Right atrium auricular region (tissue), 2 donors: ENCODE data around the gene MRPL27. TPM values are rescaled to one million over a fixed set of nuclear protein-coding genes. Genes with fewer than 3 reads are reported as not detected.
"Not testable (repeated sequence)": the region's sequence is repeated elsewhere in the genome, so short reads cannot be mapped to it uniquely, and the experiment has no call there.

Experiments
- DNase-seq: peaks from one replicate; pipeline ENCODE4 v3.0.0-alpha.2; 2019; ENCODE audit warnings: low spot score
- H3K27ac ChIP-seq, 2 donors: fragments of 200-600 bp; sonication (generic); 1 replicate in 1 of 2; 2 replicates in 1 of 2; pipeline ENCODE4 v1.5.1; 2016 to 2019
- H3K27me3 ChIP-seq, 2 donors: fragments of 200-600 bp; sonication (generic); one replicate each; pipeline versions ENCODE4 v1.5.1 to v1.6.0; 2017 to 2019
- H3K36me3 ChIP-seq: fragments of 200-600 bp; sonication (generic); one replicate; pipeline ENCODE4 v1.5.1; 2016
- H3K4me1 ChIP-seq, 2 donors: fragments of 200-600 bp; sonication (generic); one replicate each; pipeline versions ENCODE4 v1.5.1 to v1.6.0; 2017 to 2019
- H3K4me3 ChIP-seq, 2 donors: fragments of 200-600 bp; sonication (generic); 1 replicate in 1 of 2; 2 replicates in 1 of 2; pipeline ENCODE4 v1.5.1; 2017 to 2019; ENCODE audit warnings: mild to moderate bottlenecking in 1 of 2, moderate library complexity in 1 of 2
- H3K9me3 ChIP-seq, 2 donors: fragments of 200-600 bp; sonication (generic); one replicate each; pipeline ENCODE4 v1.5.1; 2019
- total RNA-seq, 2 donors: library from RNA; depleted of rRNA; stranded (reverse); fragments of >200 nt; gene quantifications; one replicate each; pipeline ENCODE4 v1.1.0, GENCODE V29; 2016
- TF ChIP-seq, protein P1 (sequence below), 2 donors: fragments of 200-600 bp; sonication (generic); IDR thresholded peaks; one replicate each; pipeline ENCODE4 v1.5.1; 2019; ENCODE audit warnings: antibody characterized with exemption in 2 of 2

Gene MRPL27
- total RNA-seq, 2 donors from 2014 or later, result 87.1 to 91.0 TPM

- Histone ChIP-seq H3K4me3 (no peak overlapping the region), H3K9me3 (no peaks in the 10 kb centered on the region), H3K27ac (no peak overlapping the region), H3K36me3 (no peaks in the 10 kb centered on the region), H3K27me3 (no peaks in the 10 kb centered on the region), H3K4me1 (no peaks in the 10 kb centered on the region)
- no peak for DNase-seq
- TF ChIP-seq, protein P1, sequence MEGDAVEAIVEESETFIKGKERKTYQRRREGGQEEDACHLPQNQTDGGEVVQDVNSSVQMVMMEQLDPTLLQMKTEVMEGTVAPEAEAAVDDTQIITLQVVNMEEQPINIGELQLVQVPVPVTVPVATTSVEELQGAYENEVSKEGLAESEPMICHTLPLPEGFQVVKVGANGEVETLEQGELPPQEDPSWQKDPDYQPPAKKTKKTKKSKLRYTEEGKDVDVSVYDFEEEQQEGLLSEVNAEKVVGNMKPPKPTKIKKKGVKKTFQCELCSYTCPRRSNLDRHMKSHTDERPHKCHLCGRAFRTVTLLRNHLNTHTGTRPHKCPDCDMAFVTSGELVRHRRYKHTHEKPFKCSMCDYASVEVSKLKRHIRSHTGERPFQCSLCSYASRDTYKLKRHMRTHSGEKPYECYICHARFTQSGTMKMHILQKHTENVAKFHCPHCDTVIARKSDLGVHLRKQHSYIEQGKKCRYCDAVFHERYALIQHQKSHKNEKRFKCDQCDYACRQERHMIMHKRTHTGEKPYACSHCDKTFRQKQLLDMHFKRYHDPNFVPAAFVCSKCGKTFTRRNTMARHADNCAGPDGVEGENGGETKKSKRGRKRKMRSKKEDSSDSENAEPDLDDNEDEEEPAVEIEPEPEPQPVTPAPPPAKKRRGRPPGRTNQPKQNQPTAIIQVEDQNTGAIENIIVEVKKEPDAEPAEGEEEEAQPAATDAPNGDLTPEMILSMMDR (IDR thresholded peaks at IDR 0.05), result no peak
Observed at GRCh38 chr17:50414808-50415207, 41.8 kb upstream of the MRPL27 start.

DNA sequence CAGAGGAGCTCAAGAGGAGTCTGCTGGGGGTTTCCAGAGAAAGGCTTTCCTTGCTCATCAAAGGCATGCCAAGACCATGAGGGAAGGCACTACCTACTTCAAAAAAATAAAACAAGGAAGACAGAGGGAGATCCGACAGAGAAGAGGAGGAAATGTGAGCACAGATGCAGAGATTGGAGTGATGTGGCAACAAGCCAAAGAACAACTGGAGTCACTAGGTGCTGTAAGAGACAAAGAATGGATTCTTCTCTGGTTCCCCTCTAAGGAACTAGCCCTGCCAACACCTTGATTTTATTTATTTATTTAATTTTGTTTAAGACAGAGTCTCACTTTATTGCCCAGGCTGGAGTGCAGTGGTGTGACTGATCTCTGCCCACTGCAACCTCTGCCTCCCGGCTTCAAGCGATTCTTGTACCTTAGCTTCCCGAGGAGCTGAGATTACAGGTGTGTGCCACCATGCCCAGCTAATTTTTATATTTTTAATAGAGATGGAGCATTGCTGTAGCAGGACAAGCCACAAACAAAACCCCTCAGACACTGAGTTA lies 39.3 kb upstream of the MRPL27 start:
- TF ChIP-seq, protein P1 (IDR thresholded peaks at IDR 0.05), result no peak
- no peak for DNase-seq
- no peaks in the 10 kb centered on the region for H3K27me3 ChIP-seq
- no peak overlapping the region for H3K4me3 ChIP-seq
- no peak overlapping the region for H3K27ac ChIP-seq
- H3K9me3 ChIP-seq, result no peaks in the 10 kb centered on the region
- H3K36me3 ChIP-seq, result no peaks in the 10 kb centered on the region
- no peaks in the 10 kb centered on the region for H3K4me1 ChIP-seq

DNA sequence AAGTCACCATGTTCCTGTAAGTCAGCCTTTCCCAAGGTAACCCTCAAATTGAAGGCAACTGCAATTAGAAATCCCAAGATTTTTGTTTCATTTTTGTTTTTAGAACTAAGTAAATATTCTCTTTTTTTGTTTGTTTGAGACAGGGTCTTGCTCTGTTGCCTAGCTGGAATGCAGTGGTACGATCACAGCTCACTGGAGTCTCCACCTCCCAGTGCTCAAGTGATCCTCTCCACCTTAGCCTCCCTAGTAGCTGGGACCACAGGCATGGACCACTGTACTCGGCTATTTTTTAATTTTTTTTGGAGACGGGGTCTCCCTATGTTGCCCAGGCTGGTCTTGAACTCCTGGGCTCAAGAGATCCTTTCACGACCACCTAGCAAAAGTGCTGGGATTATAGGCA lies 34.9 kb upstream of the MRPL27 start:
- no peak for DNase-seq
- no peaks in the 10 kb centered on the region for H3K36me3 ChIP-seq
- no peaks in the 10 kb centered on the region for H3K4me1 ChIP-seq
- no peaks in the 10 kb centered on the region for H3K9me3 ChIP-seq
- H3K4me3 ChIP-seq, result no peak overlapping the region
- H3K27ac ChIP-seq, result no peak overlapping the region
- TF ChIP-seq, protein P1 (IDR thresholded peaks at IDR 0.05), result no peak
- no peaks in the 10 kb centered on the region for H3K27me3 ChIP-seq

- TF ChIP-seq, protein P1 (IDR thresholded peaks at IDR 0.05), result no peak
- H3K27ac ChIP-seq, result no peak overlapping the region
- H3K4me3 ChIP-seq, result no peak overlapping the region
- no peak for DNase-seq
- no peaks in the 10 kb centered on the region for H3K27me3 ChIP-seq
- H3K9me3 ChIP-seq, result no peaks in the 10 kb centered on the region
- no peaks in the 10 kb centered on the region for H3K36me3 ChIP-seq
- no peaks in the 10 kb centered on the region for H3K4me1 ChIP-seq
Observed at GRCh38 chr17:50406578-50406977, 33.6 kb upstream of the MRPL27 start.

GRCh38 chr17:50405351-50405750 lies 32.4 kb upstream of the MRPL27 start:
- H3K36me3 ChIP-seq, H3K9me3 ChIP-seq, H3K27me3 ChIP-seq, DNase-seq, H3K4me1 ChIP-seq, H3K27ac ChIP-seq, H3K4me3 ChIP-seq: not testable (repeated sequence)

DNA sequence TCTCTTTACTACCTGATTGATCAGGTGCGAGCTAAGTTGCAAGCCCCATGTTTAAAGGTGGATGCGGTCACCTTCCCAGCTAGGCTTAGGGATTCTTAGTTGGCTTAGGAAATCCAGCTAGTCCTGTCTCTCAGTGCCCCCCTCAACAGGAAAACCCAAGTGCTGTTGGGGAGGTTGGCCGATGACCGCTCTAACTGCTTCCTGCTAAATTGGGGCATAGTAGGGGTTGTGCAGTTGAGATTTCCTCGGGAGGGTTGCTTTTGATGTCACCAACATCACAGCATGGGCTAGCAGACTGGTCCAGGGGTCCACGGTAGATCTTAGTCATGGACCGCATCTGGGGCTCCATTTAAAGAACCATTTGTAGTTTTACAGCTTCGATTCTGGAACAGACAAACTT lies 26.6 kb upstream of the MRPL27 start:
- not testable (repeated sequence) for DNase-seq, H3K9me3 ChIP-seq, H3K27me3 ChIP-seq, H3K4me3 ChIP-seq, H3K36me3 ChIP-seq, H3K27ac ChIP-seq
- H3K4me1 ChIP-seq, result peaks cover 0 to 29% of the 10 kb centered on the region in 2 donors

DNA sequence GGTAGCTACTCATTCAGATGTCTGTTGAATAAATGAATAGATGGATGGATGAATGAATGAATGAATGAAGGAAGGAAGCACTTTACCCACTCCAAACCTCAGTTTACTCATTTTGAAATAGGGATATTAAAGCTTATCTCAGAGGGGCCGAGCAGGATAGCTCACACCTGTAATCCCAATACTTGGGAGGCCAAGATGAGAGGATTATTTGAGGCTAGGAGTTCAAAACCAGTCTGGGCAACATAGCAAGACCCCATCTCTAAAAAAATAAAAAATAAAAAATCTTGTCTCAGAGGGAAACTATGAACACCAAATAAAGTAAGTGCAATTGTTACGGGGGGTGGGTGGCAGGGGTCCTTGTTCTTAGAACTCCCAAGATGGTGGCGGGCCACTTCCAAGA lies 25.7 kb upstream of the MRPL27 start:
- DNase-seq, H3K9me3 ChIP-seq, H3K4me3 ChIP-seq, H3K27me3 ChIP-seq, H3K27ac ChIP-seq: not testable (repeated sequence)
- Histone ChIP-seq H3K4me1 (peaks cover 0 to 29% of the 10 kb centered on the region in 2 donors), H3K36me3 (peaks cover 13% of the 10 kb centered on the region)
